Endodermal cell (in vitro differentiated cells): ENCODE results near the gene MYOF. TPM values are rescaled to one million over a fixed set of nuclear protein-coding genes. Genes with fewer than 3 reads are reported as not detected.

Experiments
- DNase-seq: peaks from one replicate; pipeline ENCODE4 v3.0.0-alpha.2; 2017
- H3K27ac ChIP-seq: 2 replicates; pipeline ENCODE4 v1.5.1; 2013; ENCODE audit warnings: mild to moderate bottlenecking, low read depth, low read length, moderate library complexity
- H3K27me3 ChIP-seq: 2 replicates; pipeline ENCODE4 v1.6.1; 2013; ENCODE audit warnings: mild to moderate bottlenecking, low read length, moderate library complexity; ENCODE audit not compliant: insufficient read depth, control insufficient read depth, poor library complexity, severe bottlenecking
- H3K36me3 ChIP-seq: 2 replicates; pipeline ENCODE4 v1.7.0; 2013; ENCODE audit warnings: mild to moderate bottlenecking, low read length, moderate library complexity; ENCODE audit not compliant: control insufficient read depth, insufficient read depth
- H3K4me1 ChIP-seq: one replicate; pipeline ENCODE4 v1.7.0; 2013; ENCODE audit warnings: low read length; ENCODE audit not compliant: control insufficient read depth, insufficient read depth
- H3K4me3 ChIP-seq: 2 replicates; pipeline ENCODE4 v1.5.1; 2013; ENCODE audit warnings: mild to moderate bottlenecking, low read length, moderate library complexity
- H3K9ac ChIP-seq: 2 replicates; pipeline ENCODE4 v1.6.1; 2013; ENCODE audit warnings: mild to moderate bottlenecking, low read length, moderate library complexity; ENCODE audit not compliant: poor library complexity, severe bottlenecking; ENCODE audit errors: extremely low read depth
- H3K9me3 ChIP-seq: 2 replicates; pipeline ENCODE4 v1.6.1; 2013; ENCODE audit warnings: mild to moderate bottlenecking, low read length, moderate library complexity; ENCODE audit not compliant: control insufficient read depth
- H3K27ac Mint-ChIP-seq: 2 replicates; pipeline ENCODE4 v1.8.0; 2020; ENCODE audit warnings: mixed read lengths
- H3K27me3 Mint-ChIP-seq: 2 replicates; pipeline ENCODE4 v1.8.0; 2021; ENCODE audit warnings: mild to moderate bottlenecking, mixed read lengths; ENCODE audit not compliant: insufficient read depth
- H3K36me3 Mint-ChIP-seq: 2 replicates; pipeline ENCODE4 v1.8.0; 2020; ENCODE audit warnings: low read depth, mixed read lengths
- H3K4me1 Mint-ChIP-seq: 2 replicates; pipeline ENCODE4 v1.8.0; 2020; ENCODE audit warnings: mixed read lengths
- H3K4me3 Mint-ChIP-seq: 2 replicates; pipeline ENCODE4 v1.8.0; 2020; ENCODE audit warnings: mild to moderate bottlenecking, moderate library complexity, mixed read lengths
- H3K9me3 Mint-ChIP-seq: 2 replicates; pipeline ENCODE4 v1.8.0; 2020; ENCODE audit warnings: mild to moderate bottlenecking, mixed read lengths
- WGBS, 2 experiments: methylation state at CpG; one replicate each; pipeline versions ENCODE4 v1.1.5 to v1.1.7; 2013; ENCODE audit warnings: missing lambda C conversion rate in 2 of 2, mixed read lengths in 1 of 2; ENCODE audit not compliant: insufficient coverage in 1 of 2, insufficient read length in 1 of 2; 5-methylcytosine and 5-hydroxymethylcytosine counted together
- total RNA-seq, 2 donors: library from RNA; stranded (reverse); fragmentation: NEBNext Ultra II Directional in 1 of 2; extraction: Animal tissue kit (Norgen Biotek cat#: 25700) in 1 of 2; gene quantifications; 2 replicates in 1 of 2; 3 replicates in 1 of 2; pipeline ENCODE4 v1.2.1, GENCODE V29; 2021
- TF ChIP-seq, protein P1 (sequence below): fragments of 200-600 bp; sonication (generic); conservative IDR thresholded peaks from 2 replicates; pipeline ENCODE4 v1.5.0; 2021; ENCODE audit warnings: antibody characterized with exemption, mild to moderate bottlenecking

The MYOF gene
- total RNA-seq, 2 donors from 2014 or later: 37.4 to 93.8 TPM

DNA sequence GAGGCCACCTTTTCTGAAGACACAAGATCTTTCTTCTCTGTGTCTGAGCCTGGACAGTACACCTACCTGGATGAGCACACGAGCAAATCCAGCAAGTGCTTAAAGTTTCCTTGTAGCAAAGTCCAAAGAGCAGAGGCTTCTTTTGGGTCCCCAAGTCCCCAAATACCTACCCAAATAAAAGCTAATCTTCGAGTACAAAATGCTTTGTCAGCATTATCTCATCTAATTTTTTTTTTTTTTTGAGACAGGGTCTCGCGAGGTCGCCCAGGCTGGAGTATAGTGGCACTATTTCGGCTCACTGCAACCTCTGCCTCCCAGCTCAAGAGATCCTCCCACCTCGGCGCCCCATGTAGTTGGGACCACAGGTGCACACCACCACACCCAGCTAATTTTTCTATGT, 24.6 kb downstream of the MYOF start:
- no peak for DNase-seq
- peaks cover 15% of the 10 kb centered on the region for H3K36me3 ChIP-seq
- H3K27me3 Mint-ChIP-seq: no peaks in the 10 kb centered on the region
- peaks cover 5% of the 10 kb centered on the region for H3K4me1 ChIP-seq
- H3K9ac ChIP-seq: no peak overlapping the region
- no peak overlapping the region for H3K27ac ChIP-seq
- H3K36me3 Mint-ChIP-seq: peaks cover 18% of the 10 kb centered on the region
- H3K9me3 ChIP-seq: no peaks in the 10 kb centered on the region
- H3K4me3 ChIP-seq: no peak overlapping the region
- peaks cover 44% of the 10 kb centered on the region for H3K4me1 Mint-ChIP-seq
- H3K27me3 ChIP-seq: no peaks in the 10 kb centered on the region
- no peak overlapping the region for H3K4me3 Mint-ChIP-seq
- peak overlapping the region; percentile 96 for H3K27ac Mint-ChIP-seq
- TF ChIP-seq, protein P1, sequence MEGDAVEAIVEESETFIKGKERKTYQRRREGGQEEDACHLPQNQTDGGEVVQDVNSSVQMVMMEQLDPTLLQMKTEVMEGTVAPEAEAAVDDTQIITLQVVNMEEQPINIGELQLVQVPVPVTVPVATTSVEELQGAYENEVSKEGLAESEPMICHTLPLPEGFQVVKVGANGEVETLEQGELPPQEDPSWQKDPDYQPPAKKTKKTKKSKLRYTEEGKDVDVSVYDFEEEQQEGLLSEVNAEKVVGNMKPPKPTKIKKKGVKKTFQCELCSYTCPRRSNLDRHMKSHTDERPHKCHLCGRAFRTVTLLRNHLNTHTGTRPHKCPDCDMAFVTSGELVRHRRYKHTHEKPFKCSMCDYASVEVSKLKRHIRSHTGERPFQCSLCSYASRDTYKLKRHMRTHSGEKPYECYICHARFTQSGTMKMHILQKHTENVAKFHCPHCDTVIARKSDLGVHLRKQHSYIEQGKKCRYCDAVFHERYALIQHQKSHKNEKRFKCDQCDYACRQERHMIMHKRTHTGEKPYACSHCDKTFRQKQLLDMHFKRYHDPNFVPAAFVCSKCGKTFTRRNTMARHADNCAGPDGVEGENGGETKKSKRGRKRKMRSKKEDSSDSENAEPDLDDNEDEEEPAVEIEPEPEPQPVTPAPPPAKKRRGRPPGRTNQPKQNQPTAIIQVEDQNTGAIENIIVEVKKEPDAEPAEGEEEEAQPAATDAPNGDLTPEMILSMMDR: no peak
- no peaks in the 10 kb centered on the region for H3K9me3 Mint-ChIP-seq
- 86 to 93% methylated on average over 6 to 8 of the region's 8 CpGs for WGBS, 2 experiments

DNA sequence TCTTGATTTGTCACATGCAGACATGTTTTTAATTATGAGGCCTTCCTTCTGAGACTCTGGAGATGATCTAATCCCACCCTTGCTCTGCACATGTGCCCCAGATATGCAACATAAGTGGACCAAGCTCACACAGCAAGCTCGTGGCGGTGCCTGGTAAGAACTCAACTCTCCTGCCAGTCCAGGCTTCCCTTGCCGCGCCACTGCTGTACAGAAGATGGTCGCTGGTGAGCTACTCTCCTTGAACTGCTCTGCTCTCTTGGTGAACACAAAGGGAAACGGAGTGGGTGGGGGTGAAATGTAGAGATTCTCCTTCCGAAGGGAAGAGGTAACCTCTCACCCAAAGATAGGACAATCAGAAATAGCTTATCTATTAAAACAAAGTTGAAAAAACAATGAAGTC, 25.7 kb downstream of the MYOF start:
- Histone ChIP-seq H3K4me1 (peaks cover 5% of the 10 kb centered on the region), H3K9me3 (no peaks in the 10 kb centered on the region), H3K27ac (peak overlapping the region; percentile 9), H3K36me3 (peaks cover 24% of the 10 kb centered on the region), H3K4me3 (peak overlapping the region; percentile 37), H3K9ac (peak overlapping the region; percentile 21), H3K27me3 (no peaks in the 10 kb centered on the region)
- DNase-seq: peak; percentile 68
- no peaks in the 10 kb centered on the region for H3K9me3 Mint-ChIP-seq
- TF ChIP-seq, protein P1: no peak
- peak overlapping the region; percentile 28 for H3K4me3 Mint-ChIP-seq
- H3K27me3 Mint-ChIP-seq: no peaks in the 10 kb centered on the region
- H3K4me1 Mint-ChIP-seq: peaks cover 42% of the 10 kb centered on the region
- peak overlapping the region; percentile 96 for H3K27ac Mint-ChIP-seq
- 92 to 100% methylated on average over 2 to 5 of the region's 7 CpGs for WGBS, 2 experiments
- H3K36me3 Mint-ChIP-seq: peaks cover 27% of the 10 kb centered on the region

DNA sequence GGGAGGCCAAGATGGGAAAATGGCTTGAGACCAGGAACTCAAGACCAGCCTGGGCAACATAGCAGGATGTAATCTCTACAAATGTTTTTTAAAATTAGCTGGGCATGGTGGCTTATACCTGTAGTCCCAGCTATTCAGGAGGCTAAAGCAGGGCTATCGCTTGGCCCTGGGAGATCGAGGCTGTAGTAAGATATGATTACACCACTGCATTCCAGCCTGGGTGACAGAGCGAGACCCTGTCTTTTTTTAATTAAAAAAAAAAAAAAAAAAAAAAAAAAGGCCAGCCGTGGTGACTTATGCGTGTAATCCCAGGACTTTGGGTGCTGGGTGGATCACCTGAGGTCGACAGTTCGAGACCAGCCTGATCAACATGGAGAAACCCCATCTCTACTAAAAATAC, 27.4 kb downstream of the MYOF start:
- Mint-ChIP-seq H3K27ac (peak overlapping the region; percentile 44), H3K9me3 (no peaks in the 10 kb centered on the region), H3K4me1 (peaks cover 32% of the 10 kb centered on the region), H3K36me3 (peaks cover 22% of the 10 kb centered on the region), H3K4me3 (no peak overlapping the region), H3K27me3 (no peaks in the 10 kb centered on the region)
- WGBS, 2 experiments: 89 to 90% methylated on average over 2 to 4 of the region's 7 CpGs
- no peak overlapping the region for H3K27ac ChIP-seq
- H3K9me3 ChIP-seq: no peaks in the 10 kb centered on the region
- no peak for DNase-seq
- H3K4me3 ChIP-seq: no peak overlapping the region
- TF ChIP-seq, protein P1: no peak
- no peak overlapping the region for H3K9ac ChIP-seq
- H3K27me3 ChIP-seq: no peaks in the 10 kb centered on the region
- H3K36me3 ChIP-seq: peaks cover 34% of the 10 kb centered on the region
- peaks cover 5% of the 10 kb centered on the region for H3K4me1 ChIP-seq
